Karpas-422 (cell line): ENCODE measurements around the gene CATSPER3. TPM values are rescaled to one million over a fixed set of nuclear protein-coding genes. Genes with fewer than 3 reads are reported as not detected.

Experiments
- small RNA-seq: library from RNA; depleted of rRNA; stranded (forward); fragments of <200 nt; gene quantifications from one replicate; pipeline ENCODE3, GENCODE V24; 2014
- total RNA-seq: library from RNA; depleted of rRNA; stranded (reverse); fragments of >200 nt; shearing (Covaris generic); gene quantifications from 2 replicates; pipeline ENCODE4 v1.2.3, GENCODE V29; 2014; ENCODE audit warnings: low replicate concordance; rRNA removed

Gene CATSPER3
- total RNA-seq, 1 experiment from 2014 or later = not detected

Small RNA genes lying within 50 kb of the gene (small RNA-seq; reads per million reads assigned to genes)
- not detected for gene MIR4461
- gene MTND3P25 = not detected
- not detected for gene MTND4LP30

Other genes starting within 250 kb of the CATSPER3 start
- gene CAMLG, start 229.4 kb upstream of the CATSPER3 start, total RNA-seq = 42.8 and 66.8 TPM in 2 replicates
- 23.0 and 33.1 TPM in 2 replicates for gene DDX46, start 209.1 kb upstream of the CATSPER3 start, total RNA-seq
- gene C5orf24, start 121.9 kb upstream of the CATSPER3 start, total RNA-seq = 23.4 and 43.3 TPM in 2 replicates
- 52.2 and 90.3 TPM in 2 replicates for gene TXNDC15, start 93.5 kb upstream of the CATSPER3 start, total RNA-seq
- gene PCBD2, start 62.8 kb upstream of the CATSPER3 start, total RNA-seq = 10.4 and 14.4 TPM in 2 replicates
- 173 and 469 TPM in 2 replicates for gene PITX1, start 66.3 kb downstream of the CATSPER3 start, total RNA-seq